ENCODE measurements around the gene GALK2. TPM values are rescaled to one million over a fixed set of nuclear protein-coding genes. Genes with fewer than 3 reads are reported as not detected.

Gene GALK2
- total and polyA plus RNA-seq, 2 of the 4 experiments (the other 2 are of a cell fraction), result 27.0 to 63.6 TPM

- DNase-seq, result peak; percentile 1
- no peak overlapping the region for H2BK20ac ChIP-seq (ENCODE audit: low read depth, low read length)
- no peaks in the 10 kb centered on the region for H4K20me1 ChIP-seq (ENCODE audit: insufficient read depth, low read length)
- H4K8ac ChIP-seq (ENCODE audit: low read depth in 2 of 2, low read length in 2 of 2), result no peak overlapping the region
- H2BK5ac ChIP-seq (ENCODE audit: low read depth, low read length, poor library complexity, severe bottlenecking), result no peak overlapping the region
- H4K91ac ChIP-seq (ENCODE audit: insufficient read depth, low read depth, low read length), result no peak overlapping the region
- peaks cover 5% of the 10 kb centered on the region for H3K4me1 ChIP-seq (ENCODE audit: control insufficient read depth, insufficient read depth, low read length)
- H3K4me3 ChIP-seq (ENCODE audit: insufficient read depth, low read depth, low read length), result no peak overlapping the region
- POLR2A ChIA-PET (ENCODE audit: unreplicated experiment), result no interaction called here
- no peak overlapping the region for H3K14ac ChIP-seq (replicated peaks; ENCODE audit: low read depth, low read length)
- no peak overlapping the region for H3K4ac ChIP-seq (ENCODE audit: low read depth, low read length)
- ATAC-seq (ENCODE audit: low read depth), result no peak
- intact Hi-C loops (cut with micrococcal nuclease) (no loop called here), dilution Hi-C loops (cut with HindIII; ENCODE audit: low sequenced_read_pairs, unreplicated experiment) (no loop called here), in situ Hi-C loops (cut with MboI; ENCODE audit: low sequenced_read_pairs) (no loop called here)
- H3K36me3 ChIP-seq (ENCODE audit: control insufficient read depth, insufficient read depth, low read length), result no peaks in the 10 kb centered on the region
- no peaks in the 10 kb centered on the region for H3K27me3 ChIP-seq (ENCODE audit: control insufficient read depth, insufficient read depth, low read length)
- TF ChIP-seq NFE2L2 (IDR thresholded peaks at IDR 0.05; ENCODE audit: low read depth, low read length) (no peak), CHD1 (IDR thresholded peaks at IDR 0.05; ENCODE audit: low read depth, low read length) (no peak), RFX5 (IDR thresholded peaks at IDR 0.05; ENCODE audit: low read depth, low read length) (no peak), USF2 (IDR thresholded peaks at IDR 0.05; ENCODE audit: low read depth, low read length) (no peak), MAZ (IDR thresholded peaks at IDR 0.05; ENCODE audit: borderline replicate concordance, low read depth, low read length) (no peak), CTCF (conservative IDR thresholded peaks at IDR 0.05; ENCODE audit: low read depth, low read length) (no peak), SMC3 (IDR thresholded peaks at IDR 0.05; ENCODE audit: low read depth, low read length) (no peak), ELK1 (IDR thresholded peaks at IDR 0.05; ENCODE audit: borderline replicate concordance, low read depth, low read length) (no peak), FOS (IDR thresholded peaks at IDR 0.05; ENCODE audit: low read depth, low read length) (no peak), RAD21 (IDR thresholded peaks at IDR 0.05; ENCODE audit: low read length) (no peak), POLR2A (IDR thresholded peaks at IDR 0.05; ENCODE audit: low read depth, low read length) (no peak), CEBPB (IDR thresholded peaks at IDR 0.05; ENCODE audit: low read depth, low read length) (no peak), MAFK (IDR thresholded peaks at IDR 0.05; ENCODE audit: low read depth, low read length) (no peak), MXI1 (IDR thresholded peaks at IDR 0.05; ENCODE audit: borderline replicate concordance, low read depth, low read length) (no peak), RCOR1 (IDR thresholded peaks at IDR 0.05; ENCODE audit: insufficient replicate concordance, low read length) (no peak), BHLHE40 (IDR thresholded peaks at IDR 0.05; ENCODE audit: low read depth, low read length) (no peak)
- no peak overlapping the region for H2AK5ac ChIP-seq (ENCODE audit: low read depth, low read length)
- H3K4me2 ChIP-seq (ENCODE audit: low read depth, low read length), result no peak overlapping the region
- whole genome bisulfite sequencing, 2 experiments (ENCODE audit: extremely low coverage in 2 of 2, insufficient read length in 1 of 2), result 88% methylated on average over 1 of the region's 5 CpGs; no CpG with 5 or more reads in 1 of the 2 experiments
- H2AFZ ChIP-seq (replicated peaks; ENCODE audit: low read length, poor library complexity), result no peak overlapping the region
- no peaks in the 10 kb centered on the region for H3K9me3 ChIP-seq (ENCODE audit: control insufficient read depth, insufficient read depth, low read length)
- 0 out of 2 replicates have a peak overlapping the region, but pooled peaks have one; percentile 12 for H4K5ac ChIP-seq (ENCODE audit: low read depth, low read length)
- H3K56ac ChIP-seq (ENCODE audit: extremely low read depth, insufficient read depth, low read length), result no peak overlapping the region
- BruUV-seq (replicated peaks), result no TSS peak
- CTCF ChIA-PET, result no interaction called here
- H2AK9ac ChIP-seq (replicated peaks; ENCODE audit: low read depth, low read length, poor library complexity), result no peak overlapping the region
- no peaks in the 10 kb centered on the region for H3K79me1 ChIP-seq (ENCODE audit: low read depth in 1 of 2, low read length in 2 of 2)
- no peak overlapping the region for H2BK120ac ChIP-seq (ENCODE audit: low read depth, low read length)
- H2BK15ac ChIP-seq (ENCODE audit: low read depth, low read length), result no peak overlapping the region; the same call in 2 of the 3 replicates
- no peak overlapping the region for H3K9ac ChIP-seq (ENCODE audit: low read depth, low read length)
- H3K23ac ChIP-seq (ENCODE audit: low read depth, low read length), result no peak overlapping the region
- H3K18ac ChIP-seq (ENCODE audit: low read depth, low read length), result no peak overlapping the region
- no peak overlapping the region for H3K27ac ChIP-seq (ENCODE audit: insufficient read depth, low read length)
- H3K9me1 ChIP-seq (ENCODE audit: insufficient read depth, low read length), result no peaks in the 10 kb centered on the region; the same call in 1 of the 2 replicates
These were observed 210.9 kb downstream of the GALK2 start for GRCh38 chr15:49380912-49381311.
